ENCODE results near the gene PPM1L. TPM values are rescaled to one million over a fixed set of nuclear protein-coding genes. Genes with fewer than 3 reads are reported as not detected.
"Not testable (repeated sequence)": the region's sequence is repeated elsewhere in the genome, so short reads cannot be mapped to it uniquely, and the experiment has no call there.

The PPM1L gene
- total RNA-seq, 1 experiment from 2014 or later = 10.6 TPM

DNA sequence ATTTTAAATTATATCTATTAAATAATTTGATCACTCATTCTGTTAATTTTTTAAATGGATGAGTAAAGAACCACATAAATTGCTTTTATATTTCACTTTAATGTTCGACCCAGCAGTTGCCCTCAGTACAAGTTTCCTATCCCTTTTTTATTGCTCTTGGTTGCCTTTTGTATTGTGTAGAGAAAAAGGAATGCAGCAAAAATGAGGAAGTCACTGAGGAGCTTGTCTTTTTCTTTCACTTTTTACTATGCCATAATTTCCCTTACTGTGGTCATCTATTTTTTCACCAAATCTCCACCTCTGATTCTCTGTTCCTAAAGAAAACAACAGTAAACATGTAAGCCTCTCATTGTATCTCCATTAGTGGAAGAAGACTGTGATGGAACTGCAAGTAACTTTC, 226.5 kb downstream of the PPM1L start:
- ChIA-PET CTCF (no interaction called here), POLR2A (ENCODE audit: low non-redundant PET) (no interaction called here)
- H3K4me3 ChIP-seq (ENCODE audit: low read depth, low read length, poor library complexity, severe bottlenecking) = no peak overlapping the region
- no peaks in the 10 kb centered on the region for H3K27me3 ChIP-seq (replicated peaks; ENCODE audit: insufficient read depth, low read depth, low read length, poor library complexity)
- H3K36me3 ChIP-seq (ENCODE audit: insufficient read depth, low read length, poor library complexity, severe bottlenecking) = no peaks in the 10 kb centered on the region
- peaks cover 5% of the 10 kb centered on the region for H3K9me3 ChIP-seq (ENCODE audit: low read depth, low read length, poor library complexity, severe bottlenecking)
- TF ChIP-seq, protein P1, sequence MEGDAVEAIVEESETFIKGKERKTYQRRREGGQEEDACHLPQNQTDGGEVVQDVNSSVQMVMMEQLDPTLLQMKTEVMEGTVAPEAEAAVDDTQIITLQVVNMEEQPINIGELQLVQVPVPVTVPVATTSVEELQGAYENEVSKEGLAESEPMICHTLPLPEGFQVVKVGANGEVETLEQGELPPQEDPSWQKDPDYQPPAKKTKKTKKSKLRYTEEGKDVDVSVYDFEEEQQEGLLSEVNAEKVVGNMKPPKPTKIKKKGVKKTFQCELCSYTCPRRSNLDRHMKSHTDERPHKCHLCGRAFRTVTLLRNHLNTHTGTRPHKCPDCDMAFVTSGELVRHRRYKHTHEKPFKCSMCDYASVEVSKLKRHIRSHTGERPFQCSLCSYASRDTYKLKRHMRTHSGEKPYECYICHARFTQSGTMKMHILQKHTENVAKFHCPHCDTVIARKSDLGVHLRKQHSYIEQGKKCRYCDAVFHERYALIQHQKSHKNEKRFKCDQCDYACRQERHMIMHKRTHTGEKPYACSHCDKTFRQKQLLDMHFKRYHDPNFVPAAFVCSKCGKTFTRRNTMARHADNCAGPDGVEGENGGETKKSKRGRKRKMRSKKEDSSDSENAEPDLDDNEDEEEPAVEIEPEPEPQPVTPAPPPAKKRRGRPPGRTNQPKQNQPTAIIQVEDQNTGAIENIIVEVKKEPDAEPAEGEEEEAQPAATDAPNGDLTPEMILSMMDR (conservative IDR thresholded peaks at IDR 0.05; ENCODE audit: low read depth, low read length) = no peak
- no peak for TF ChIP-seq EZH2 (IDR thresholded peaks at IDR 0.05; ENCODE audit: borderline replicate concordance, low read depth, low read length, poor library complexity, severe bottlenecking)
- BruUV-seq (replicated peaks) = no TSS peak
- no peak overlapping the region for H3K27ac ChIP-seq (ENCODE audit: low read depth, low read length, poor library complexity, severe bottlenecking)
- intact Hi-C loops (cut with micrococcal nuclease; ENCODE audit: unreplicated experiment) = no loop called here
- no peaks in the 10 kb centered on the region for H3K4me1 ChIP-seq (ENCODE audit: insufficient read depth, low read length, poor library complexity, severe bottlenecking)
- DNase-seq (ENCODE audit: low spot score) = no peak

- H3K9me3 ChIP-seq (ENCODE audit: low read depth, low read length, poor library complexity, severe bottlenecking); POLR2A ChIA-PET (ENCODE audit: low non-redundant PET); CTCF ChIA-PET; H3K4me3 ChIP-seq (ENCODE audit: low read depth, low read length, poor library complexity, severe bottlenecking); BruUV-seq (replicated peaks); DNase-seq (ENCODE audit: low spot score); H3K27me3 ChIP-seq (replicated peaks; ENCODE audit: insufficient read depth, low read depth, low read length, poor library complexity); intact Hi-C loops (cut with micrococcal nuclease; ENCODE audit: unreplicated experiment); H3K27ac ChIP-seq (ENCODE audit: low read depth, low read length, poor library complexity, severe bottlenecking); H3K4me1 ChIP-seq (ENCODE audit: insufficient read depth, low read length, poor library complexity, severe bottlenecking); H3K36me3 ChIP-seq (ENCODE audit: insufficient read depth, low read length, poor library complexity, severe bottlenecking): not testable (repeated sequence)
These were observed 227.9 kb downstream of the PPM1L start for GRCh38 chr3:160983900-160984299.

DNA sequence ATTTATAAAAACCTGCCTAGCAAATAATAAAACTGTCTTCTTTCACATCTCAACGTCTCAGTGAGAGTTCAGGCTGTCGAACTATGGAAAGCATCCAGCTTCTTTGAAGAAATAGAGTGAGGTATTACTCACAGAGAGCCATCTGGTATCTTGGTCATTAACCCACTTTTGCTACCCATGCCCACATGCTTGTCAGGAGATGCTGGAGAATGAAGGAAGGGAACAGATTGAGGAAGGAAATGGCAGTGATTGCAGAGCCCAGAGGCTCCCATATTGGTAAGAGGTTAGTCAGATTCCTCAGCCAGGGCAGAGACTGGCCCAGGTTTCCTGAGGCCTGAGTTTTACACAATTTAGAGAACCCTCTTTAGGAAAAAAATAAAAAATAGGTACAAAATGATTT, 230.0 kb downstream of the PPM1L start:
- Histone ChIP-seq H3K9me3 (ENCODE audit: low read depth, low read length, poor library complexity, severe bottlenecking) (peaks cover 5% of the 10 kb centered on the region), H3K4me1 (ENCODE audit: insufficient read depth, low read length, poor library complexity, severe bottlenecking) (no peaks in the 10 kb centered on the region), H3K4me3 (ENCODE audit: low read depth, low read length, poor library complexity, severe bottlenecking) (no peak overlapping the region), H3K27ac (ENCODE audit: low read depth, low read length, poor library complexity, severe bottlenecking) (no peak overlapping the region), H3K36me3 (ENCODE audit: insufficient read depth, low read length, poor library complexity, severe bottlenecking) (no peaks in the 10 kb centered on the region), H3K27me3 (replicated peaks; ENCODE audit: insufficient read depth, low read depth, low read length, poor library complexity) (no peaks in the 10 kb centered on the region)
- BruUV-seq (replicated peaks) = no TSS peak
- intact Hi-C loops (cut with micrococcal nuclease; ENCODE audit: unreplicated experiment) = no loop called here
- no peak for DNase-seq (ENCODE audit: low spot score)
- no peak for TF ChIP-seq EZH2 (IDR thresholded peaks at IDR 0.05; ENCODE audit: borderline replicate concordance, low read depth, low read length, poor library complexity, severe bottlenecking)
- TF ChIP-seq, protein P1 (conservative IDR thresholded peaks at IDR 0.05; ENCODE audit: low read depth, low read length) = no peak
- CTCF ChIA-PET = no interaction called here
- POLR2A ChIA-PET (ENCODE audit: low non-redundant PET) = no interaction called here
